GM19328 (cell line): ENCODE measurements around the gene WNT4.

ENCODE experiments used
- ATAC-seq: cut with Tn5 transposase; IDR thresholded peaks from one replicate; pipeline ENCODE4 v1.9.1; 2021; ENCODE audit warnings: mild to moderate bottlenecking, moderate library complexity; ENCODE audit not compliant: unreplicated experiment

Gene WNT4

GRCh38 chr1:22164841-22165808 is 22.2 kb upstream of the WNT4 start:
- ATAC-seq: no peak

GRCh38 chr1:22163564-22163963 is 20.7 kb upstream of the WNT4 start:
- ATAC-seq: no peak

GRCh38 chr1:22163137-22163536 is 20.2 kb upstream of the WNT4 start:
- no peak for ATAC-seq

GRCh38 chr1:22159891-22160290 is 17.0 kb upstream of the WNT4 start:
- ATAC-seq: no peak

GRCh38 chr1:22158654-22159053 is 15.8 kb upstream of the WNT4 start:
- no peak for ATAC-seq

- ATAC-seq: no peak
Measured at GRCh38 chr1:22157359-22157966, 14.6 kb upstream of the WNT4 start.

GRCh38 chr1:22155517-22155916 is 12.6 kb upstream of the WNT4 start:
- no peak for ATAC-seq

GRCh38 chr1:22154626-22155025 is 11.7 kb upstream of the WNT4 start:
- ATAC-seq: no peak

- no peak for ATAC-seq
Measured at GRCh38 chr1:22153660-22154437, 11.0 kb upstream of the WNT4 start.

- ATAC-seq: no peak
Measured at GRCh38 chr1:22150923-22151322, 8.0 kb upstream of the WNT4 start.

GRCh38 chr1:22142315-22143064 is 407 bp downstream of the WNT4 start:
- ATAC-seq: no peak

GRCh38 chr1:22141554-22142314 is 1.2 kb downstream of the WNT4 start:
- ATAC-seq: no peak

GRCh38 chr1:22140694-22141093 is 2.2 kb downstream of the WNT4 start:
- ATAC-seq: no peak

- no peak for ATAC-seq
Measured at GRCh38 chr1:22139817-22140216, 3.1 kb downstream of the WNT4 start.

GRCh38 chr1:22139066-22139594 is 3.8 kb downstream of the WNT4 start:
- ATAC-seq: no peak

GRCh38 chr1:22137004-22137720 is 5.7 kb downstream of the WNT4 start:
- no peak for ATAC-seq

GRCh38 chr1:22133931-22134324 is 9.0 kb downstream of the WNT4 start:
- no peak for ATAC-seq

- no peak for ATAC-seq
Measured at GRCh38 chr1:22133247-22133930, 9.5 kb downstream of the WNT4 start.
